GM21723 (cell line): ENCODE measurements around the gene GCK.

Source experiments
- ATAC-seq: cut with Tn5 transposase; IDR thresholded peaks from one replicate; pipeline ENCODE4 v1.9.1; 2021; ENCODE audit warnings: mild to moderate bottlenecking, moderate library complexity; ENCODE audit not compliant: unreplicated experiment

GCK gene

DNA sequence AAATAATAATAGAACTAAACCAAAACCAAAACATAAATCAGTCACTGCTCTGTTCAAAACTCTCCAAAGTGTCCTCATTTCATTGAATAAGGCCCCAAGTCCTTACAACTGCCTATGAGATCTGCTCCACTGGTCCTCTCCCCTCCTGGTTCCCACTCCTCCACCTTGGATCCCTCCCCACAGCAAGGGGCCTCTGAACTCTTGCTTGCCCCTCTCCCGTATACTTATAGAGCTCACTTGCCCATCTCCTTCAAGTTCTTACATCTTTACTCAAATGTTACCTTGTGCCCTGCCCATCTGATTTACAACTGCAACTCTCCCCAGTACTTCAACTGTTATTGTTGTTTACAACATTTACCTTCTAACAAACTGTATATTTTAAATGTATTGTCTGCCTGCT is 66.7 kb downstream of the GCK start:
- no peak for ATAC-seq

DNA sequence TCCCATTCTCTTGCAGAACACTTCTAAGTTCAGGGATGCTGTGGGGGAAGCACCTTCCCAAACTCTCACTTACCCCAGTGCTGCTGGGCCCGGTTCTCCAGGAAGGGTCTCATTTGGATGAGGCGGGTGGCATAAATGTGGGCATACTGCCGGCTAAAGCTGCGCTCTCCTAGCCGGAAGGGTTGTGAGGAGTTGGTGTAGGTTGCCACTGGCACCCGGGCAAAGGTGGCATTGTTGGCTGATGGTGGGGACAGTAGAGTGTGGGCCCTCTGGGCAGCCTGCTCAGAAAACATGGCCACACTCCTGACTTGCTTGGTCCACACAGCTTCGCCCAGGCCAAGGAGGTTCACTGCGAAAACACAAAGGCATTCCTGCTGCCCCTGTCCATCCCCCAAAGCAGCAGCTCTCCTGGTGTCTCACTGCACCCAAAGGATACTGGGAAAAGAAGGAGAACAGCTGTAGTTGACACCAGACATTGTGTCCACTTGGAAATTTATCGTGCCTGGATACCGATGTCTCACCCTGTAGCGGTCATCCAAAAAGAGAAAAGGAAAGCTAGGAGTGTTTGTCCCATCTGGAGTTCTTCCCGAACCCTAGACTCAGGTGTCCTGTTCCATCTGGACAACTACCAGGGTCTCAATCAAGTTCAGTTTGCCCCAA is 67.3 kb downstream of the GCK start:
- ATAC-seq: no peak

DNA sequence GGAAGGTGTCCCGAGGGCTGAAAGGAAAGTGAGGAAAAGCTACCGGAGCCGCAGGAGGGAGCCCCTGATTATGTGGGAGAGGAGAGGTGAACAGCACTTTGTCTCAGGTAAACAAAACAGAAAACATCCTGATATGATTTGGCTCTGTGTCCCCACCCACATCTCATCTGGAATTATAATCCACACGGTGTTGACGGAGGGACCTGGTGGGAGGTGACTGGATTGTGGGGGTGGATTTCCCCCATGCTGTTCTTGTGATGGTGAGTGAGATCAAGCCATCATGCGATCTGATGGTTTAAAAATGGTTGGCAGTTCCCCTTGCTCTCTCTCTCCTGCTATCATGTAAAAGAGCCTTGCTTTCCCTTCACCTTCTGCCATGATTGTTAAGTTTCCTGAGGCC is 68.8 kb downstream of the GCK start:
- no peak for ATAC-seq

DNA sequence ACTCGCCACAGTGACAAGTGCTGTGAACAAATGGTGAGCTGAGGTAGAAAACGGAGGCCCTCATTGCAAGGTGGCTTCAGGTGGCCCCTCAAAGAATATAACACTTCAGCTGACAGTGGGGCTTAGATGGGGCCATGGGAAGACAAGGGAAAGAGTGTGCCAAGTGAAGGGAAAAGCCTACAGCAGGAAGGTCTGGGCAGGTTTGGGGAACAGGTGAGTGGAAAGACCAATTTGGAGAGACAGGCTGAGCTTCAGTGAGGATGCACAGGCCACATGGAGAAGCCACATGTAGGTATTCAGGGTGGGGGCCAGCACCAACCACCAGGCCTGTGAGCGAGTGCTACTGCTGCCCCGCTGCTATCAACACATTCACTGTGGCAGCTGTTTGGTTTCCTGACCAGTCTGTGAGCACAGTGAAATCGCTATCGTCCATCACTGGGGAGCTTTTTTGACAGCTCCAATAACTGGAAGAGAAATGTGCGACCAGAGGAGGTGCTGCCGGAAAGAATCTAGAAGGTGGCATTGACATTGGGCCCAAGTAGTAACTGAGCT is 69.3 kb downstream of the GCK start:
- no peak for ATAC-seq

DNA sequence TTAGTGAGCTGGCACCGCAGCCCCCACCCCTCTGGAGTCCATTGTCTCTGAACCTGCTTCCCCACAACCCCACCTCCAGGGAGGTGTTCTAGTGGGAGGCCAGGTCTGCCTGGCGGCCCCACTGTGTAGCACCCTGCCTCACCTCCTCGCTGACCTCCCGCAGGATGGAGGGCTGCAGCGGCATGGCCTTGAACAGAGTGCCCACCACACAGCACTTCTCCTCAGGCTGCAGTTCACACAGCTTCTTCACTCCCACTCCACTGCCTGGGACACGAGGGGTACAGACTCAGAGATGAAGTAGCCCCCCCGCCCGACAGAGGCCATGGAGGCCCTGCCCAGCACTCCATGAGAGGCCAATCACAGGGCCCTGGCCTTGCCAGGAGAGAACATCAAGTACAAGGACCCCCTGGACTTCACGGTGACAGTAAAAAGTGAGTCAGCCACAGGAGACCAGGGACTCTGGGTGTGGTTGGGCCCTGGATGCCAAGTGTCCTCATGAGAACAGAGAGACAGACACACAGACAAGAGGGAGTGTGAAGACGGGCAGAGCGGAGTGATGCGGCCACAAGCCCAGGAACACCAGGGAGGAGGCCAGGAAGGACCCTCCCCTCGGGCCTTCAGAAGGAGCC is 71.3 kb downstream of the GCK start:
- ATAC-seq: no peak

DNA sequence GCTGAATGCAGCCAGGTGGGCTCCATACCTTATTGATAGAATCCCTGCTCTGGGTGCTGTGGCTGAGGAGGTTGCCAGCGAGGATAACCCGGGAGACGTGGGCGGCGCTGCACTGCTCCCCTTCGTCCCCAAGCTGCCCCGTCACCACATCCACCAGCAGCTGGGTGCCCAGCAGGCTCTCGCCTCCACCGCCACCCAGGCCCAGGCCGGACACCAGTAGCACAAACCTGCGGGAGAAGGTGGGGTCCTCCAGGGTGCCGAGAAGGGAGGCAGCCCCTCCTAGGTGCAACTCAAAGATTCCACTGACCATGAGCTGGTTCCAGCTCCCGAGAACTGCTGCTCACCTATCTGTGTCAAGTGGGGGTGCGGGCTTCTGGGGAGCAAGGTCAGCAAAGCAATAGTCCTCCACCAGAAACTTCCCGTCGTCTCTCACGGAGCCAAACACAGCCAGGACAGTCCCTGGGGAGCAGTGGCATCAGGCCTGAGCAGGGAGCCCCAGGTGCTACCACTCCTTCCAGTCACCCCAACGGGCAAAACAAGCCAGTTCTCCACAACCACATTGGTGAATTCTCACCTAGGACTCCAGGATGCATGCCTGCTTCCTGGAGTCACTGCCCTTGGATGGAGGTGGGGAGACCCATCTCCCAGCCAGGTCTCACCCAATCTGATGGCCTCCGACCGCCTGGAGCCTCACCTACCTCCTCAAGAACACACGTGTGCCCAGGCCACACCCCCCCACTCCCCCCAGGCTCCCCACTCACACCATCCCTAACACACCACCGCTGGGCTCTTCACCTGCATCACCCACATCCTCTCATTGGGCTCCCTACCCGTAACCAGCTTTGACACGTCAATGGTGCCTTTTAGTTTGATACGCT is 72.2 kb downstream of the GCK start:
- ATAC-seq: no peak

DNA sequence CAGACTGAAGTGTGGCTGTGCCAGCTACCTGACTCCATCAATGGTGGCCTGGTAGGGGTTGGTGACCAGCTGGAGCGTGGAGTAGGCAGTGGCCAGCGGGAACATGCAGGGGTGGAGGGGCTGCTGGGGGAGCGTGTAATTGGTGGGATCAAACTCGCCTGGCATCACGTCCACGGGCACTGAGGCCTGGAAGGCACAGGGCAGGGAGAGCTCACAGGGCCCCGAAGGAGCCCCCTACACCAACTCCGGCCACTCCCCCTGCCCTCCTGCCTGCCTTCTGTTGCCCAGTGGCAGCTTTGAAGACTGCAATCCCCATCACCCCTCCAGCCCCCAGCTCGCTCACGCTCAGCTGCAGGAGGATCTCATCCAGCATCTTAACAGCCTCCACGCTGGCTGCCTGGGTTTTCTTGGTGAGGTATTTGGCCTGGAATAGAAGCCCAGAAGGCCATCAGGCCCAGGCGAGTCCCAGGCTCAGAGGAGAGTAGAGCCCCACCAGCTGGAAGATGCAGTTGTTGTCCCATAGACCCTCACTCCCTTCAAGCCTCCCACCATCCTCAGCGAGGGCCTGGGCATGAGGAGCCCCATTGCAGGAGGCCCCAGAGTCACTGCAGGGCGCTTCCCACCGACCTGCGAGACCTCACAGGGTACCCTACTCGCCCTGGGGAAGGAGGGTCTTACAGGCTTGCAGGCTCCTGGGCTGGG is 73.0 kb downstream of the GCK start:
- no peak for ATAC-seq

DNA sequence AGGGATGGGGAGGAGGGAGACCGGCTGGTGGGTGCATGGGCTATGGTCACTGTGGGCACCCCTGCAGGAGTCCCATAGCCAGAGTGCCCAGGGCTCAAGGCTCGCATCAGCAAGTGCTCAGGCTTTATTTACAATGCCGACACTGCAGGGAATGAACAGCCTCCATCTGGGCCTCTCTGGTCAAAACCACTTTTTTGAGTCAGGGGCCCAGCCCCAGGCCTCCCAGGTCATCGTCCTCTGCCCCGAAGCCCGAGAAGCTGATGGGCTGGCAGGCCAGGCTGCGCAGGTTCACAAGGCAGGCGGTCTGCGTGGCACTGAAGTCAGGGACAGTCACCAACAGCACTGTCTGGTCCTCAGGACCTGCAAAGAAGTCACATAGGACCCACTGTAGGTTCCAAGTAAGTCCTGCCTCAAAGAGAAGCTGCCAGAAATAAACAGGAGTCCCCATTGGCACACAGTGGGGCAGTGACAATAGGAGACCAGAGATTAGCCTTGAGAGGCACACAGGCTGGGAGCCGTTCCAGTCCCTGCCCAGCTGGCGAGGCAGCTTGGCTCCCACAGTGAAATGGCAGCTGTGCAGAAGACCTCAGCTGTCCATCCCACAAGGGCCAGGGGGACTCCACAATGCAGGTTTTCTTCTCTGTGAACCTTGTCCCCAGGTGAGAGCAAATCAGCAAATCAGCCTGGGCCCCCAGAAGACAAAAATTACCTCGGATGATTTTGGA is 74.5 kb downstream of the GCK start:
- no peak for ATAC-seq

DNA sequence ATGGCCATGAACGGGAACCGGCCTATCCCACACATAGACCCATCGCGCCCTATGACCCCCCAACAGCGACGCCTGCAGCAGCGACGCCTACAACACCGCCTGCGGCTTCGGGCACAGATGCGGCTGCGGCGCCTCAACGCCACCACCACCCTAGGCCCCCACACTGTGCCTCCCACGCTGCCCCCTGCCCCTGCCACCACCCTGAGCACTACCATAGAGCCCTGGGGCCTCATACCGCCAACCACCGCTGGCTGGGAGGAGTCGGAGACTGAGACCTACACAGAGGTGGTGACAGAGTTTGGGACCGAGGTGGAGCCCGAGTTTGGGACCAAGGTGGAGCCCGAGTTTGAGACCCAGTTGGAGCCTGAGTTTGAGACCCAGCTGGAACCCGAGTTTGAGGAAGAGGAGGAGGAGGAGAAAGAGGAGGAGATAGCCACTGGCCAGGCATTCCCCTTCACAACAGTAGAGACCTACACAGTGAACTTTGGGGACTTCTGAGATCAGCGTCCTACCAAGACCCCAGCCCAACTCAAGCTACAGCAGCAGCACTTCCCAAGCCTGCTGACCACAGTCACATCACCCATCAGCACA is 75.4 kb downstream of the GCK start:
- ATAC-seq: no peak

DNA sequence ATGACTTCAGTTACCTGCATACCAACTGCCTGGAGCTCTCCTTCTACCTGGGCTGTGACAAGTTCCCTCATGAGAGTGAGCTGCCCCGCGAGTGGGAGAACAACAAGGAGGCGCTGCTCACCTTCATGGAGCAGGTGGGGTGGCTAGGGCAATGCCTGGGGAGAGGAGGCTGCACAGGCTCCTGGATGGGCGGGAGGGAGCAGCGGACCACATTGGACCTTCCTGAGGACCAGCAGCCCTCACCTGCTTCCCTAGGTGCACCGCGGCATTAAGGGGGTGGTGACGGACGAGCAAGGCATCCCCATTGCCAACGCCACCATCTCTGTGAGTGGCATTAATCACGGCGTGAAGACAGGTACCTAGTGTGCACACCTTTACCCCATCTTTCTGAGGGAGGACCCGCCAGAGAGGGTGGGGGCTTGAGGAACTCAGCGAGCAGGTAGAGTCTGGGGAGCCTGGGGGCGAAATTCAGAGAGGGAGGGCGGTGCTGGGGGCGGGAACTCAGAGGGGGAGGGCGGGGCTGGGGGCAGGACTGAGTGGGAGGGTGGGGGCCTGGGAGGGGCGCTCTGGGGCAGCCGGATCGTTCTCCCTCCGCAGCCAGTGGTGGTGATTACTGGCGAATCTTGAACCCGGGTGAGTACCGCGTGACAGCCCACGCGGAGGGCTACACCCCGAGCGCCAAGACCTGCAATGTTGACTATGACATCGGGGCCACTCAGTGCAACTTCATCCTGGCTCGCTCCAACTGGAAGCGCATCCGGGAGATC is 76.1 kb downstream of the GCK start:
- no peak for ATAC-seq

DNA sequence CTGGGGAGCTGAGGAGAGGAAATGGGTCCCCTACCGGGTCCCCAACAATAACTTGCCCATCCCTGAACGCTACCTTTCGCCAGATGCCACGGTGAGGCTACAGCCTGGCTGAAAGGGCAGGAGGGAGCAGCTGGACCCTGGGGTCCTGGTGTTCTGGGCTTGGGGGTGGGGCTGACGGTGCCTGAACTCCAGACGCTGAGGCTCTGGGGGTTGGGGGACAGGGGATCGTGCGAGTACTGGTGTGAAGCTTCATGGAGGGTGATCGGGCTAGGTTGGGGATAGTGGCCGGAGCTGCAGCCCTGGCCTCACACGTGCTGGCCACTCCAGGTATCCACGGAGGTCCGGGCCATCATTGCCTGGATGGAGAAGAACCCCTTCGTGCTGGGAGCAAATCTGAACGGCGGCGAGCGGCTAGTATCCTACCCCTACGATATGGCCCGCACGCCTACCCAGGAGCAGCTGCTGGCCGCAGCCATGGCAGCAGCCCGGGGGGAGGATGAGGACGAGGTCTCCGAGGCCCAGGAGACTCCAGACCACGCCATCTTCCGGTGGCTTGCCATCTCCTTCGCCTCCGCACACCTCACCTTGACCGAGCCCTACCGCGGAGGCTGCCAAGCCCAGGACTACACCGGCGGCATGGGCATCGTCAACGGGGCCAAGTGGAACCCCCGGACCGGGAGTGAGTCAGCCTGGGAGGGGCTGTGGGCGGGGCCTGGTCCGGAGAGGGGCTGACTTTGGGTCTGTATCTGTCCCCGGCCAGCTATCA is 76.8 kb downstream of the GCK start:
- ATAC-seq: no peak

DNA sequence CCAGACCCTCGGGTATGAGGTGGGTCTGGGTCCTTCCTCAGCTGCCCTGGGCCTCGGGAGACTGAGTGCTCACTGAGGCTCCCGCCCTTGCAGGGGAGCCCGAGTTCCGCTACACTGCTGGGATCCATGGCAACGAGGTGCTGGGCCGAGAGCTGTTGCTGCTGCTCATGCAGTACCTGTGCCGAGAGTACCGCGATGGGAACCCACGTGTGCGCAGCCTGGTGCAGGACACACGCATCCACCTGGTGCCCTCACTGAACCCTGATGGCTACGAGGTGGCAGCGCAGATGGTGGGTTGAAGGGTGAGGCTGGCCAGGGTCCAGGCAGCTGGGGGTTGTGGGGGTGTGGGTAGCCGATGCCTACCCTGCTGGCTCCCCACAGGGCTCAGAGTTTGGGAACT is 77.5 kb downstream of the GCK start:
- no peak for ATAC-seq

DNA sequence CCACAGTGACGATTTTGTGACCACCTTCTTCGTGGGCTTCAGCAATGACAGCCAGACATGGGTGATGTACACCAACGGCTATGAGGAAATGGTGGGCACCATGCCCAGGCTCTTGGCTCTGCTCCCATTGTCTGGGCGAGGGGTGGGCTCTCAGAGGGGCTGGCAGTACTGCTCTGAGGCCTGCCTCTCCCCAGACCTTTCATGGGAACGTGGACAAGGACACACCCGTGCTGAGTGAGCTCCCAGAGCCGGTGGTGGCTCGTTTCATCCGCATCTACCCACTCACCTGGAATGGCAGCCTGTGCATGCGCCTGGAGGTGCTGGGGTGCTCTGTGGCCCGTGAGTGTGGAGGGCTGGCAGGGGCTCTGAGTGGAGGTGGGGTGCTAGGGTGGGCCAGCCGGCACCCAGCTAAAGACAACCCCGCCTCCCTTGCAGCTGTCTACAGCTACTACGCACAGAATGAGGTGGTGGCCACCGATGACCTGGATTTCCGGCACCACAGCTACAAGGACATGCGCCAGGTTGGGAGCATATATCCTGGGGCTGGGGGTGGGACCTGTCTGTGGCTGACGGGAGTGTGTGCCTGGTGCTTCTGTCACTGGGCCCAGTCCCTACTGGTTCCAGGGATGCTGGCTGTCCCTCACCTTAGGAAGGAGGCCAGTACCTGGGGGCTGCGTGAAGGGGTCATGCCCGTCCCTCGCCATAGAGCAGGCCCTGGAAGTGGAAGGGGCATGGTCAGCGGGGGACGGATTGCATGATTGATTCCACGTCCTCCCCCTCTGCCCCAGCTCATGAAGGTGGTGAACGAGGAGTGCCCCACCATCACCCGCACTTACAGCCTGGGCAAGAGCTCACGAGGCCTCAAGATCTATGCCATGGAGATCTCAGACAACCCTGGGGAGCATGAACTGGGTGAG is 78.3 kb downstream of the GCK start:
- ATAC-seq: no peak

DNA sequence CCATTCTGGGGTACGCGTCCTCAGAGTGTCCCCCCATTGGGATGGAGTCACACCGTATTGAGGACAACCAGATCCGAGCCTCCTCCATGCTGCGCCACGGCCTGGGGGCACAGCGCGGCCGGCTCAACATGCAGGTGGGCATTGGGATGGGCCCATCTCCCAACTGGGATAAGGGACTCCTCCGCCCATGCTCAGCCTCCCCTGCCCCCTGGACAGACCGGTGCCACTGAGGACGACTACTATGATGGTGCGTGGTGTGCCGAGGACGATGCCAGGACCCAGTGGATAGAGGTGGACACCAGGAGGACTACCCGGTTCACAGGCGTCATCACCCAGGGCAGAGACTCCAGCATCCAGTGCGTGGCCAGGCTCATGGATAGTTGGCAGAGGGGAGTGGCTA is 79.2 kb downstream of the GCK start:
- no peak for ATAC-seq

DNA sequence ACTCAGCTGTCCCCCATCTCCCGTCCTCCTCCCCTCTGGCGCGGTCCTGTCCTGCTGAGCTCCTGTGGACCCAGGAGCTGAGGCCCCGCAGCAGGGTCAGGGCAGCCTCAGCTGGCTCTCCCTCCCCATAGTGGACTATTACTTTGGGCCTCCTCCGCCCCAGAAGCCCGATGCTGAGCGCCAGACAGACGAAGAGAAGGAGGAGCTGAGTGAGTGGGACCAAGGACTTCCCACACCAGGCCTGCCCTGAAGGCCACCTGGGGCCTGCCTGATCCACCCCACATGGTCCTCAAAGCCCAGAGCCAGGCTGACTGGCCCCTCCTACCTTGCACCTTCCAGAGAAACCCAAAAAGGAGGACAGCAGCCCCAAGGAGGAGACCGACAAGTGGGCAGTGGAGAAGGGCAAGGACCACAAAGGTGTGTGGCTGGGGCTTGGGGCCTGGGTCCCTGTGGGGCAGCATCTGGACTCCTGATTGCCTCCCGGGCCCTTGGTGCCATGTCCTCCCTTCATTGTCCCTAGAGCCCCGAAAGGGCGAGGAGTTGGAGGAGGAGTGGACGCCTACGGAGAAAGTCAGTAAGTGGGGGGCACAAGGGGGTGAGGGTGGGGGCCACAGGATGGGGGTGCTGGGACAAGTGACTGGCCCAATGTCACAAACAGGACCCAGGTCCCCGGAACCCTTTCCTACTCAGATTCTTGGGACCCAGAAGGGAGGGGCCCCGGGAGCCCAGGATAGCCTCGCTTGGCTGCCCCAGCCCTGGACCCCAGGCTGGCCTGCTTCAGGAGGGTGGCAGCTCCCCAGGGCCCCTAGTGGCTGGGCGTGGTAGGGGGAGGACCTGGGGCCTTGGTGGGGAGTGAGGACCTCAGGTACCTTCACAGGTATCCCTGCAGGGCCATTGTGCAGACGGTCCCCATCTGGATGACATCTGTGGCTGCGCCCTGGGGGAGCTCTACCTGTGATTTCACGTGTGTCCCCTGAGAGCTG is 80.2 kb downstream of the GCK start:
- no peak for ATAC-seq
